ENCODE measurements around the gene KCMF1. TPM values are rescaled to one million over a fixed set of nuclear protein-coding genes. Genes with fewer than 3 reads are reported as not detected.

Gene KCMF1
- total RNA-seq, 2 experiments from 2014 or later, result 101 to 111 TPM

- no peaks in the 10 kb centered on the region for H3K4me1 Mint-ChIP-seq
- DNase-seq, result no peak
- no peak overlapping the region for H3K27ac Mint-ChIP-seq
- H3K36me3 Mint-ChIP-seq, result no peaks in the 10 kb centered on the region
- H3K4me3 Mint-ChIP-seq, result no peak overlapping the region
- H3K9me3 Mint-ChIP-seq, result no peaks in the 10 kb centered on the region
- H3K27me3 Mint-ChIP-seq, result peaks cover 8% of the 10 kb centered on the region
Measured at GRCh38 chr2:85091838-85092237, 120.9 kb downstream of the KCMF1 start.

DNA sequence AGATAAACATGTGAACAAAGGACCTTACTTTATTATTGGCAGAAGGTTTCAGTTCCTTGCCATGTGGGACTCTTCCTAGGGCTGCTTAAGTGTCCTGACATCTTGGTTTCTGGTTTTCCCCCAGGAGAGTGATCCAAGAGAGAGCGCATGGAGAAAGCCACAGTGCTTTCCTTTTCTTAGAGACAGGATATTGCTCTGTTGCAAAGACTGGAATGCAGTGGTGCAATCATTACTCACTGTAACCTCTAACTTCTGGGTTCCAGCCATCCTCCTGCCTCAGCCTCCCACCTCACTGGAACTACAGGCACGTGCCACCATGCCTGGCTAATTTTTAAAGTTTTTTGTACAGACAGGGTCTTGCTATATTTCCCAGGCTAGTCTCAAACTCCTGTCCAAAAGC lies 124.1 kb downstream of the KCMF1 start:
- no peaks in the 10 kb centered on the region for H3K4me1 Mint-ChIP-seq

DNA sequence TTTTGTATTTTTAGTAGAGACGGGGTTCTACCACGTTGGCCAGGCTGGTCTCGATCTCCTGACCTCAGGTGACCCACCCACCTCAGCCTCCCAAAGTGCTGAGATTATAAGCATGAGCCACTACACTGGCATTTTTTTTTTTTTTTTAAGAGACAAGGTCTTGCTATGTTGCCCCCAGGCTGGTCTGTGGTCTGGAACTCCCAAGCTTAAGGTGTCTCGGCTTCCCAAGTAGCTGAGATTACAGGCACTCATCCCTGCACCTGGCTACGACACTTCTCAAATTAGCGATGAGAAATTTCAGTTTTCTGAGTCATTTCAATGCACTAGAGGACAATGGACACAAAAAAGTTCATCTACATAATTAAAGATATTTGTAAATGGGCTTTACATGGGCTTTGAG lies 125.7 kb downstream of the KCMF1 start:
- no peak for DNase-seq
- Mint-ChIP-seq H3K4me1 (no peaks in the 10 kb centered on the region), H3K27ac (no peak overlapping the region), H3K36me3 (no peaks in the 10 kb centered on the region), H3K9me3 (no peaks in the 10 kb centered on the region), H3K4me3 (no peak overlapping the region), H3K27me3 (peaks cover 17% of the 10 kb centered on the region)

More for the DNA sequence above, 124.1 kb downstream of the KCMF1 start:
- no peak for DNase-seq
- no peaks in the 10 kb centered on the region for H3K9me3 Mint-ChIP-seq
- H3K36me3 Mint-ChIP-seq, result no peaks in the 10 kb centered on the region
- peaks cover 17% of the 10 kb centered on the region for H3K27me3 Mint-ChIP-seq
- H3K27ac Mint-ChIP-seq, result no peak overlapping the region
- no peak overlapping the region for H3K4me3 Mint-ChIP-seq

- Mint-ChIP-seq H3K9me3 (no peaks in the 10 kb centered on the region), H3K4me1 (no peaks in the 10 kb centered on the region), H3K36me3 (no peaks in the 10 kb centered on the region), H3K27ac (no peak overlapping the region), H3K27me3 (peaks cover 4% of the 10 kb centered on the region), H3K4me3 (no peak overlapping the region)
- no peak for DNase-seq
Measured at GRCh38 chr2:85104228-85104627, 133.3 kb downstream of the KCMF1 start.

DNA sequence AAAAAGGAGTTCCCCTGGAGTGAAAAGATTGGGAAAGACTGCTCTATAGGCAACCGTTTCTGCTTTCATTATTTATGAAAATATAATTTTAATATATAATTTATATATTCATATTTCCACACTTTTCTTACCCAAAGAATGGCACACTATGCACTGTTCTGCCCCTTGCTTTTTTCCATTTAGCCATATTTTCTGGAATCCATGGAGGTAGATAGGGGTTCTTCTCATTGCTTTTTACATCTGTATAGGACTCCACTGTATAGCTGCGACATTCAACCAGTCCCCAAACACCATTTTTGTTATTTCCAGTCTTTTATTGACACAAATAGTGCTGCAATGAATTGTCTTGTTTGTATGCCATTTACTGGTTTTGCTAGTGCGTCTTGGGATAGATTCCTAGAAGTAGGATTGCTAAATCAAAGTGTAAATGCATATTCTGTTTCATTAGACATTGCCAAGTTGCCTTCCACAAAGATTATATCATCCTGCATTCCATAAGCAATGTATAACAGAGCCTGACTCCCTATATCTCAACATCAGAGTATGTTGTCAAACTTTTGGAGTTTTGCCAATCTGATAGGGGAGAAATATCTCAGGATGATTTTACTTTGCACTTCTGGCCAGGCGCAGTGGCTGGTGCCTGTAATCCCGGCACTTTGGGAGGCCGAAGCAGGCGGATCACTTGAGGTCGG lies 135.7 kb downstream of the KCMF1 start:
- H3K4me3 Mint-ChIP-seq, result no peak overlapping the region

More for the DNA sequence above, 135.7 kb downstream of the KCMF1 start:
- no peak for DNase-seq
- Mint-ChIP-seq H3K36me3 (no peaks in the 10 kb centered on the region), H3K27ac (no peak overlapping the region), H3K27me3 (peaks cover 3% of the 10 kb centered on the region), H3K9me3 (no peaks in the 10 kb centered on the region), H3K4me1 (no peaks in the 10 kb centered on the region)

Other genes starting within 250 kb of the KCMF1 start
- gene TRABD2A, start 90.1 kb upstream of the KCMF1 start, total RNA-seq, result 10 to 100 TPM; 59.2 to 61.7 TPM
- gene TMSB10, start 65.5 kb upstream of the KCMF1 start, total RNA-seq, result 1,000 to 10,000 TPM; 1,816 to 1,884 TPM
- gene TCF7L1, start 162.2 kb downstream of the KCMF1 start, total RNA-seq, result under 1 TPM in 1 of 2 experiments, not detected in 1; 0.06 TPM

Data from activated naive CD8-positive, alpha-beta T cell treated with anti-CD3 and anti-CD28 coated beads for 36 hours (primary cell).